WTC11 (cell line): ENCODE data around the gene TFPI2. TPM values are rescaled to one million over a fixed set of nuclear protein-coding genes. Genes with fewer than 3 reads are reported as not detected.
A peak's percentile ranks its signal among the peaks of the same experiment; 100 is the strongest.

ENCODE experiments used
- ATAC-seq: fragments of 200-7000 bp; cut with Tn5 transposase; 2 replicates; pipeline ENCODE4 v1.10.0; 2021; ENCODE audit warnings: mild to moderate bottlenecking, moderate library complexity
- CTCF ChIA-PET: fragments of 300-600 bp; sonication (Branson Sonifier 250); formaldehyde crosslinking; loops from one replicate; lab custom pipeline; 2021; ENCODE audit warnings: antibody characterized with exemption; lab: Charles Lee
- POLR2A ChIA-PET: fragments of 350-600 bp; sonication (Branson Sonifier 250); formaldehyde crosslinking; loops from one replicate; lab custom pipeline; 2021; ENCODE audit warnings: antibody characterized with exemption; lab: Charles Lee
- DNase-seq: peaks from one replicate; pipeline ENCODE4 v3.0.0; 2021; ENCODE audit warnings: low spot score
- H3K27ac Mint-ChIP-seq: 2 replicates; pipeline ENCODE4 v1.8.0; 2021; ENCODE audit warnings: mixed read lengths
- H3K27me3 Mint-ChIP-seq: 2 replicates; pipeline ENCODE4 v1.8.0; 2021; ENCODE audit warnings: low read depth, mild to moderate bottlenecking, moderate library complexity, mixed read lengths
- H3K36me3 Mint-ChIP-seq: 2 replicates; pipeline ENCODE4 v1.8.0; 2021; ENCODE audit warnings: mixed read lengths
- H3K4me1 Mint-ChIP-seq: 2 replicates; pipeline ENCODE4 v1.8.0; 2022; ENCODE audit warnings: mixed read lengths
- H3K4me3 Mint-ChIP-seq: 2 replicates; pipeline ENCODE4 v1.8.0; 2021; ENCODE audit warnings: mild to moderate bottlenecking, moderate library complexity, mixed read lengths
- H3K9me3 Mint-ChIP-seq: 2 replicates; pipeline ENCODE4 v1.8.0; 2021; ENCODE audit warnings: mixed read lengths
- ETV6 ChIP-seq: sonication (generic); formaldehyde crosslinking; IDR thresholded peaks from 2 replicates; pipeline ENCODE4 v1.8.1; 2022; ENCODE audit warnings: mild to moderate bottlenecking, missing genetic modification reagents
- JAZF1 ChIP-seq: fragments of 250-450 bp; sonication (Bioruptor Pico); IDR thresholded peaks from 2 replicates; pipeline ENCODE4 v1.9.0; 2021; ENCODE audit warnings: moderate library complexity, mild to moderate bottlenecking, inconsistent platforms
- JUN ChIP-seq: sonication (generic); formaldehyde crosslinking; IDR thresholded peaks from 2 replicates; pipeline ENCODE4 v1.8.0; 2023; ENCODE audit warnings: mild to moderate bottlenecking, missing genetic modification reagents
- NFYB ChIP-seq: sonication (generic); formaldehyde crosslinking; conservative IDR thresholded peaks from 2 replicates; pipeline ENCODE4 v1.8.0; 2022; ENCODE audit warnings: low read depth, missing genetic modification reagents
- NR2C2 ChIP-seq: sonication (generic); formaldehyde crosslinking; IDR thresholded peaks from 2 replicates; pipeline ENCODE4 v1.8.0; 2022; ENCODE audit warnings: mild to moderate bottlenecking, missing genetic modification reagents
- TEAD1 ChIP-seq: sonication (generic); formaldehyde crosslinking; IDR thresholded peaks from 2 replicates; pipeline ENCODE4 v1.8.0; 2022; ENCODE audit warnings: mild to moderate bottlenecking, missing genetic modification reagents
- total RNA-seq: library from RNA; stranded (reverse); gene quantifications from 3 replicates; pipeline ENCODE4 v1.2.3, GENCODE V29; 2021
- TF ChIP-seq, protein P1 (sequence below): sonication (generic); formaldehyde crosslinking; IDR thresholded peaks from 2 replicates; pipeline ENCODE4 v1.8.1; 2023; ENCODE audit warnings: mild to moderate bottlenecking, missing genetic modification reagents, borderline replicate concordance
- TF ChIP-seq, protein P2 (sequence below): sonication (generic); formaldehyde crosslinking; IDR thresholded peaks from 2 replicates; pipeline ENCODE4 v1.8.1; 2022; ENCODE audit warnings: low read depth, mild to moderate bottlenecking, moderate library complexity, missing genetic modification reagents, borderline replicate concordance
- TF ChIP-seq, protein P3 (sequence below): sonication (generic); formaldehyde crosslinking; IDR thresholded peaks from 2 replicates; pipeline ENCODE4 v1.8.0; 2023; ENCODE audit warnings: missing genetic modification reagents, mild to moderate bottlenecking, borderline replicate concordance
- TF ChIP-seq, protein P4 (sequence below): fragments of 200-600 bp; IDR thresholded peaks from 2 replicates; pipeline ENCODE4 v1.8.0; 2022; ENCODE audit warnings: antibody characterized with exemption

The TFPI2 gene
- total RNA-seq, 1 experiment from 2014 or later: 10.4 TPM

DNA sequence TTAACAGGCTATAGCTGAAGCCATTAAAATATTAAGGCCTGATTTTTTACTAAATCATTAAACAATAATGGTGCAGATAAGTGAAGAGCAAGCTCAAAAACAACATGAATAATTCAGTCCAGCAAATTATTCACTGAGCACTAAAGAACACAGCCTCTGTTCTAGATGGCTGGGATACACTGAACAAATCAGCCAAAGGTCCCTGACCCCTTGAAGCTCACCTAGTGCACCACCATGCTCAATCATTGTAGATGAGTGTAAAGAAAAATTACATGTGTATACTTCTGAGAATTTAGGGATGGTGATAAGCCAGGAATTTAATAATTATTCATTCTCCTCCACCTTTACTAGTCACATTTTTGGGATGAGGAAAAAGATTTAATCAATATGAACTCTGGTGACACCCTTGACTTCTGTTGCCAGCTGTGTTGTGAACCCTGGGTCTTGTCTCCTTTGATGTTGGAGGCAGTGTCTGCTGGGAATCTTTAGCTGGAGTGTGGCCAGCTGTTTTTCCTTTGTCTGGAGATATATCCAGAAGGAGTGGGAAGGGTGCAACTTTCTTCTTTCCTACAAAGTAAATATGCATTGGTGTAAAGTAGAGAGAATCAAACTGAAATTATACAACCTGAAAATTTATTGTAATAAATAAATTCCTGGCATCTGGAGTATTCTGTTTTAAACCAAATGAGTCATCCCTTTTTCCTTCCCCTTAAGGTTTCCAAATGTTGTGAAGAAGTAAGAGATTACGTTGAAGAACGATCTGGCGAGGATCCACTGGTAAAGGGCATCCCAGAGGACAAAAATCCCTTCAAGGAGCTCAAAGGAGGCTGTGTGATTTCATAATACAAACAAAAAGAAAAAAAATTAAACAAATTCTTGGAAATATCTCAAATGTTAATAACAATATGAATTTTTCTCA is 19.8 kb upstream of the TFPI2 start:
- no peak for ATAC-seq
- no peak for DNase-seq
- H3K27me3 Mint-ChIP-seq: no peaks in the 10 kb centered on the region

DNA sequence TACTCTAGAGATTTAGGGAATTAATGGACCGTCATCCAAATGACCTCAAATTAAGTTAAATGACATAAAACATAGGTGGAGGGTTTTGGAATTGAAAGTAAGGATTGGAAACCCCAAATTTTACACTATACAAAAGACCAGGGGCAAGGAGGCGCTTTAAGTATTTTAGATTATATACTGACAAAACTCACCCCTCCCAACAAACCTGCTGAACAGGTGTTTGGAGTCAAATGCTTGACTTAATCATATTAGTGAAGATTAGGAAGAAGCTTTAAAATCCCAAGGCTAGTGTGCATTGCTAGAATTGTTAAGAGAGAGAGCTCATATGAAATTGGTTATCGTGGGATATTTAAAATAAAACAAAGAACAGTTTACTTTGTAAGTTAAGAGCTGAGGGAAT is 15.7 kb upstream of the TFPI2 start, which contains the start of gene GNGT1:
TSS of gene GNGT1 (plus strand) at position 301 of the 400 bp plus-strand sequence. CDS start 180 bp downstream, outside the sequence.
- H3K4me3 Mint-ChIP-seq: no peak within 1 kb of the TSS
- POLR2A ChIA-PET: no interaction called here
- DNase-seq: no peak
- TF ChIP-seq NR2C2: no peak
- TF ChIP-seq, all 79 proteins: peak for 0
- CTCF ChIA-PET: interaction anchor here (0.6 to 1.3 kb wide), 2 partner anchors 8 to 181 kb away, joined by 3 to 7 read pairs; no protein-coding TSS in a partner anchor
- H3K9me3 Mint-ChIP-seq: no peaks in the 10 kb centered on the region
- H3K36me3 Mint-ChIP-seq: no peaks in the 10 kb centered on the region
- no peak for ATAC-seq
- no peak within 1 kb of the TSS for H3K27ac Mint-ChIP-seq
- peaks cover 5% of the 10 kb centered on the region for H3K4me1 Mint-ChIP-seq
- H3K27me3 Mint-ChIP-seq: no peaks in the 10 kb centered on the region

More for the DNA sequence above, 19.8 kb upstream of the TFPI2 start:
- ChIA-PET POLR2A (no interaction called here), CTCF (no interaction called here)
- no peaks in the 10 kb centered on the region for H3K36me3 Mint-ChIP-seq
- no peak overlapping the region for H3K4me3 Mint-ChIP-seq
- no peaks in the 10 kb centered on the region for H3K4me1 Mint-ChIP-seq
- no peak for TF ChIP-seq ETV6 (CRISPR knock-in tag)
- TF ChIP-seq, protein P1, sequence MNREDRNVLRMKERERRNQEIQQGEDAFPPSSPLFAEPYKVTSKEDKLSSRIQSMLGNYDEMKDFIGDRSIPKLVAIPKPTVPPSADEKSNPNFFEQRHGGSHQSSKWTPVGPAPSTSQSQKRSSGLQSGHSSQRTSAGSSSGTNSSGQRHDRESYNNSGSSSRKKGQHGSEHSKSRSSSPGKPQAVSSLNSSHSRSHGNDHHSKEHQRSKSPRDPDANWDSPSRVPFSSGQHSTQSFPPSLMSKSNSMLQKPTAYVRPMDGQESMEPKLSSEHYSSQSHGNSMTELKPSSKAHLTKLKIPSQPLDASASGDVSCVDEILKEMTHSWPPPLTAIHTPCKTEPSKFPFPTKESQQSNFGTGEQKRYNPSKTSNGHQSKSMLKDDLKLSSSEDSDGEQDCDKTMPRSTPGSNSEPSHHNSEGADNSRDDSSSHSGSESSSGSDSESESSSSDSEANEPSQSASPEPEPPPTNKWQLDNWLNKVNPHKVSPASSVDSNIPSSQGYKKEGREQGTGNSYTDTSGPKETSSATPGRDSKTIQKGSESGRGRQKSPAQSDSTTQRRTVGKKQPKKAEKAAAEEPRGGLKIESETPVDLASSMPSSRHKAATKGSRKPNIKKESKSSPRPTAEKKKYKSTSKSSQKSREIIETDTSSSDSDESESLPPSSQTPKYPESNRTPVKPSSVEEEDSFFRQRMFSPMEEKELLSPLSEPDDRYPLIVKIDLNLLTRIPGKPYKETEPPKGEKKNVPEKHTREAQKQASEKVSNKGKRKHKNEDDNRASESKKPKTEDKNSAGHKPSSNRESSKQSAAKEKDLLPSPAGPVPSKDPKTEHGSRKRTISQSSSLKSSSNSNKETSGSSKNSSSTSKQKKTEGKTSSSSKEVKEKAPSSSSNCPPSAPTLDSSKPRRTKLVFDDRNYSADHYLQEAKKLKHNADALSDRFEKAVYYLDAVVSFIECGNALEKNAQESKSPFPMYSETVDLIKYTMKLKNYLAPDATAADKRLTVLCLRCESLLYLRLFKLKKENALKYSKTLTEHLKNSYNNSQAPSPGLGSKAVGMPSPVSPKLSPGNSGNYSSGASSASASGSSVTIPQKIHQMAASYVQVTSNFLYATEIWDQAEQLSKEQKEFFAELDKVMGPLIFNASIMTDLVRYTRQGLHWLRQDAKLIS: no peak
- TF ChIP-seq JUN (CRISPR knock-in tag): no peak
- TF ChIP-seq TEAD1: no peak
- TF ChIP-seq JAZF1: no peak
- TF ChIP-seq, protein P2, sequence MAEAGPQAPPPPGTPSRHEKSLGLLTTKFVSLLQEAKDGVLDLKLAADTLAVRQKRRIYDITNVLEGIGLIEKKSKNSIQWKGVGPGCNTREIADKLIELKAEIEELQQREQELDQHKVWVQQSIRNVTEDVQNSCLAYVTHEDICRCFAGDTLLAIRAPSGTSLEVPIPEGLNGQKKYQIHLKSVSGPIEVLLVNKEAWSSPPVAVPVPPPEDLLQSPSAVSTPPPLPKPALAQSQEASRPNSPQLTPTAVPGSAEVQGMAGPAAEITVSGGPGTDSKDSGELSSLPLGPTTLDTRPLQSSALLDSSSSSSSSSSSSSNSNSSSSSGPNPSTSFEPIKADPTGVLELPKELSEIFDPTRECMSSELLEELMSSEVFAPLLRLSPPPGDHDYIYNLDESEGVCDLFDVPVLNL (CRISPR knock-in tag): no peak
- TF ChIP-seq NFYB: no peak
- H3K9me3 Mint-ChIP-seq: no peaks in the 10 kb centered on the region
- H3K27ac Mint-ChIP-seq: no peak overlapping the region

DNA sequence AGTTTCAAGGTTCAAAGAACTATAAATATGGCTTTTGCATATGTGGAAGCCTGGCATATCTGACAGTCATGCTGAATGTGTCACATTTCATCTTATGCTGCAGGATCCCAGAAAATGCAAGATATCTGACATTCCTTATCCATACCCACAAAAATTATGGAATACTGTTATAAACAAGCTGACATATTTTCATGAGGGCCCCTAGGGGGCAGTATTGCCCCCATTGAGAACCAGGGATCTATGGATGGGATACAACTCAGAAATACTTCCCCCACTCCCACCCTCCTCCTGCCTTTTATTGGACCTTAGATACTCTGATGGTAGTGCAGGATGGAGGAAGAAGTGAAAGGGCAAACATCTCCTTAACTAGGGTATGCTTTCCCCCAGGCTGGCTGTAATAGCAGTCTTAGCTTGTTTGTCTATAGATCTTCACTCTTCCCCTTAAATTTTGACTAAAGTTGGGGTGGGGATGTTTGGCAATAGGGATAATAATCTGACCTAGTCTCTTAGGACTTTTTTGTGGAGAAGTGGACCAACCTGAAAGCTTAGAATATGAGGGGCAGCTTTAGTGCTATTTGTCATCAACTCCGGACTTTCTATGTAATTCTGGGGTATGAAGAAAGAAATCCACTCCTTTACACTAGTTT is 12.3 kb upstream of the TFPI2 start:
- POLR2A ChIA-PET: no interaction called here
- CTCF ChIA-PET: interaction anchor here (0.5 to 2.2 kb wide), 19 partner anchors 9 to 416 kb away, joined by 3 to 17 read pairs (median 4); partner anchors contain the start of genes GNG11 and TFPI2
- Mint-ChIP-seq H3K27me3 (no peaks in the 10 kb centered on the region), H3K36me3 (no peaks in the 10 kb centered on the region), H3K4me1 (peaks cover 5% of the 10 kb centered on the region), H3K27ac (no peak overlapping the region), H3K9me3 (no peaks in the 10 kb centered on the region), H3K4me3 (no peak overlapping the region)
- ATAC-seq: peak; percentile 94
- no peak for DNase-seq
- TF ChIP-seq, protein P3, sequence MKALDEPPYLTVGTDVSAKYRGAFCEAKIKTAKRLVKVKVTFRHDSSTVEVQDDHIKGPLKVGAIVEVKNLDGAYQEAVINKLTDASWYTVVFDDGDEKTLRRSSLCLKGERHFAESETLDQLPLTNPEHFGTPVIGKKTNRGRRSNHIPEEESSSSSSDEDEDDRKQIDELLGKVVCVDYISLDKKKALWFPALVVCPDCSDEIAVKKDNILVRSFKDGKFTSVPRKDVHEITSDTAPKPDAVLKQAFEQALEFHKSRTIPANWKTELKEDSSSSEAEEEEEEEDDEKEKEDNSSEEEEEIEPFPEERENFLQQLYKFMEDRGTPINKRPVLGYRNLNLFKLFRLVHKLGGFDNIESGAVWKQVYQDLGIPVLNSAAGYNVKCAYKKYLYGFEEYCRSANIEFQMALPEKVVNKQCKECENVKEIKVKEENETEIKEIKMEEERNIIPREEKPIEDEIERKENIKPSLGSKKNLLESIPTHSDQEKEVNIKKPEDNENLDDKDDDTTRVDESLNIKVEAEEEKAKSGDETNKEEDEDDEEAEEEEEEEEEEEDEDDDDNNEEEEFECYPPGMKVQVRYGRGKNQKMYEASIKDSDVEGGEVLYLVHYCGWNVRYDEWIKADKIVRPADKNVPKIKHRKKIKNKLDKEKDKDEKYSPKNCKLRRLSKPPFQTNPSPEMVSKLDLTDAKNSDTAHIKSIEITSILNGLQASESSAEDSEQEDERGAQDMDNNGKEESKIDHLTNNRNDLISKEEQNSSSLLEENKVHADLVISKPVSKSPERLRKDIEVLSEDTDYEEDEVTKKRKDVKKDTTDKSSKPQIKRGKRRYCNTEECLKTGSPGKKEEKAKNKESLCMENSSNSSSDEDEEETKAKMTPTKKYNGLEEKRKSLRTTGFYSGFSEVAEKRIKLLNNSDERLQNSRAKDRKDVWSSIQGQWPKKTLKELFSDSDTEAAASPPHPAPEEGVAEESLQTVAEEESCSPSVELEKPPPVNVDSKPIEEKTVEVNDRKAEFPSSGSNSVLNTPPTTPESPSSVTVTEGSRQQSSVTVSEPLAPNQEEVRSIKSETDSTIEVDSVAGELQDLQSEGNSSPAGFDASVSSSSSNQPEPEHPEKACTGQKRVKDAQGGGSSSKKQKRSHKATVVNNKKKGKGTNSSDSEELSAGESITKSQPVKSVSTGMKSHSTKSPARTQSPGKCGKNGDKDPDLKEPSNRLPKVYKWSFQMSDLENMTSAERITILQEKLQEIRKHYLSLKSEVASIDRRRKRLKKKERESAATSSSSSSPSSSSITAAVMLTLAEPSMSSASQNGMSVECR (CRISPR knock-in tag): no peak
- TF ChIP-seq, protein P4, sequence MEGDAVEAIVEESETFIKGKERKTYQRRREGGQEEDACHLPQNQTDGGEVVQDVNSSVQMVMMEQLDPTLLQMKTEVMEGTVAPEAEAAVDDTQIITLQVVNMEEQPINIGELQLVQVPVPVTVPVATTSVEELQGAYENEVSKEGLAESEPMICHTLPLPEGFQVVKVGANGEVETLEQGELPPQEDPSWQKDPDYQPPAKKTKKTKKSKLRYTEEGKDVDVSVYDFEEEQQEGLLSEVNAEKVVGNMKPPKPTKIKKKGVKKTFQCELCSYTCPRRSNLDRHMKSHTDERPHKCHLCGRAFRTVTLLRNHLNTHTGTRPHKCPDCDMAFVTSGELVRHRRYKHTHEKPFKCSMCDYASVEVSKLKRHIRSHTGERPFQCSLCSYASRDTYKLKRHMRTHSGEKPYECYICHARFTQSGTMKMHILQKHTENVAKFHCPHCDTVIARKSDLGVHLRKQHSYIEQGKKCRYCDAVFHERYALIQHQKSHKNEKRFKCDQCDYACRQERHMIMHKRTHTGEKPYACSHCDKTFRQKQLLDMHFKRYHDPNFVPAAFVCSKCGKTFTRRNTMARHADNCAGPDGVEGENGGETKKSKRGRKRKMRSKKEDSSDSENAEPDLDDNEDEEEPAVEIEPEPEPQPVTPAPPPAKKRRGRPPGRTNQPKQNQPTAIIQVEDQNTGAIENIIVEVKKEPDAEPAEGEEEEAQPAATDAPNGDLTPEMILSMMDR: peak; percentile 80
